Kidney glomerular epithelial cell (primary cell): ENCODE data around the gene MZT1.
"Not testable (repeated sequence)": the region's sequence is repeated elsewhere in the genome, so short reads cannot be mapped to it uniquely, and the experiment has no call there.

Source experiments
- DNase-seq: peaks from one replicate; lab custom pipeline; 2025; lab: John Stamatoyannopoulos, UW

MZT1 gene

DNA sequence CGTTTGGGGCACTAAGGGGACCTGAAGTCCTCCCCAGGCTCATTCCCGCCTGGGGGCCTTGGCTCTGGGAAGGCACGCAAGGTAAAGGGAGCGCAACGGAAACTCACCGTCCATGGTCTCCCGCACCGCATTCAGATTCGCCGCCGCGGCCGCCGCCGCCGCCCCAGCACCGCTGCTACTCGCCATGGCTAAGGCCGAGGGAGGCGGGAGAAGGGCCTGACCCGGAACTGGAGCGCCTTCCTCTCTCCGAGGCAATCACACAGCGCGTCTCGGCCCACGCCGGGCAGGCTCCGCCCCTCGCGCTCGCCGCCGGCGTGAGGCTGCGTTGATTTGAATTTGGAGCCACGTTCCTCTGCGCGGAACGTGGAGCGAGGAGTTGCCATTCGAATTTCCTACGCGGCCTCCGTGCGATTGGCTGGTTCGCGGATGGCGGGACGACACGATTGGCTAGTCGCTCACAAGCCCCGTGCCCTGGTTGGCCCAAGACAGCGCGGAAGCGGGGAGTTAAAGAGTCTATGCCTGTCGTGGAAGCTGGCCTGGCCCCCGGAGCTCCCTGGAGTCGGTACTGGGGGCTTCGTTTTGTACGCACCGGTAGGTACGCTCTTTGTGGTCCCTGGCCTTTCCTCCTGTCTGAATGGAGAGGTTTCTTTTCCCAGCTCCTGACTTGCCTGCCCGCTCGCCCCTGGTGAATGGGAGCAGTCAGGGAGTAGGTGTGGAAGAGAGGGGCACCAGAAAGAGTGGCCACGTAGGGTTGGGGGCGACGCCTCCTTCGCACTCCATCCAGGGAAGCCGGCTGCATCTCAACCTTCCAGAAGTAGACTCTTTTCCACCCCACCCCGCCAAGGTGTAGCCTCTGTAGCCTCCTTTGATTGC, at the start of gene MZT1, which contains the start of gene BORA:
MZT1 (minus strand) TSS at position 213 of the 873 bp plus-strand sequence; CDS start at position 186, 27 bp downstream.
BORA (plus strand) TSS at position 507 of the 873 bp plus-strand sequence. CDS start 1,018 bp downstream, outside the sequence.
- DNase-seq = peak; percentile 95

DNA sequence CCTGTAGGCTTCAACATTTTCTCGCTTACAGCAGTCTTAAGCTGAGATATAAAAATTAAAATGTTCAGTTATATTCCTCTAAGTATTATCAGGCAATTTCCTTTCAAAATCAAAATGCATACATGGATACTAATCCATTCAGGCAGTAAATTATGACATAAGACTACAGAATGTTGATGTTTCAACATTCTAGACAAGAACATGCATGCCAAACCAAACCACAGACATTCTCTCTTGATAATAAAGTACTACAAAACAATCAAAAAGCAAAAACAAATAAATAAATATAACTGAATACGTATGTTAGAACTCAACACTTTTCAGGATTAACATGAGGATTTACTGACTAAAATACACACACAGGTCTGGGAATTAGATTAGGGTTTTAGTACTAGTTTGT, 46.6 kb upstream of the MZT1 start:
- DNase-seq = no peak

DNA sequence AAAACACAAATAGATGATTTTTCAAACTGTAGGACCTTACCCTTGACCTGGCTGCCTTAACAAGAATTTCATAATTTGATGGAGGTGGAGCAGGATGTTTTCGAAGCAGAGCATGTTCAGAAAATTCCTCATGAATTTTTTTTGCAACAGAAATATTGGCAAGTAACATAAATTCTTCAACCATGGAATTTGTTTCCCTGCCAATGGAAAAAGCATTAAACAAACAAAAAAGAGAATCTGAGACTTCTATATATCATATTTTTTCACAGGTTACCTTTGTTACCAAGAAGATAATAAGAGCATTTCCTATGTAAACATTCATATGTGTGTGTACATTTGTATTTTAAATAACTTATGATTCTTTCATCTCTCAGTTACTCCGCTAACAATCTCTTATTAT, 36.0 kb upstream of the MZT1 start:
- DNase-seq = no peak

- DNase-seq = no peak
Observed at GRCh38 chr13:72760189-72760588, 32.8 kb upstream of the MZT1 start.

DNA sequence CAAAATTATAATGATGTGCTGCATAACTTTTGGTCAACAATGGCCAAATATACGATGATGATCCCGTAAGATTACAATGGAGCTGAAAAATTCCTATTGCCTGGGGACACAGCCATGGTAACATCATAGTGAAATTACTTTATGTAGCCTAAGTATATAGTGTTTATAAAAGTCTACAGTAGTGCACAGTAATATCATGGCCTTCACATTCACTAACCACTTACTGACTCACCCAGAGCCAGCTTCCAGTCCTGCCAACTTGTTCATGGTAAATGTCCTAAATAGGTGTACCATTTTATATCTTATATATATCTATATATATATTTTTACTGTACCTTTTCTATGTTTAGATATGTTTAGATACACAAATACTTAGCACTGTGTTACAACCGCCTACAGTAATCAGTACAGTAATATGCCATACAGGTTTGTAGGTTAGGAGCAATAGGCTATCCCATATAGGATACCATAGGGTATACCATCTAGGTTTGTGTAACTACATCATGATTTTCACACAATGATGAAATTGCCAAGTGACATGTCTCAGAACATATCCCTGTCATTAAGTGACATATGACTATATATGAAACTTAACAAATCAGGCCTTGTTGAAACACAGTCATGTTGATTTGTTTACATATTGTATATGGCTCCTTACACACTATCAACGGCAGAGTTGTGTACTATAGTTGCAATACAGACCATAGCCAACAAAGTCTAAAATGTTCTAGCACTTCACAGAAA, 30.5 kb upstream of the MZT1 start:
- no peak for DNase-seq

- no peak for DNase-seq
Observed at GRCh38 chr13:72754111-72754510, 26.7 kb upstream of the MZT1 start.

DNA sequence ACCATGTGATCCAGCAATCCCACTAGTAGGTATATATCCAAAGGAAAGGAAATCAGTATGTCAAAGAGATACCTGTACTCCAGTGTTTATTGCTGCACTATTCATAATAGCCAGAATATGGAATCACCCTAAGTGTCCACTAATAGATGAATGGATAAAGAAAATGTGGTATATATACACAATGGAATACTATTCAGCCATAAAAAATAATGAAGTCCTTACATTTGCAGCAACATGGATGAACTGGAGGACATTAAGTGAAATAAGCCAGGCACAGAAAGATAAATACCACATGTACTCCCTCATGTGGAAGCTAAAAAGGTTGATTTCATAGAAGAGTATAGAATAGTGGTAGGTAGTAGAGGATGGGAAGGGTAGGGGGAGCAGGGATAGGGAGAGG, 23.8 kb upstream of the MZT1 start:
- DNase-seq = no peak

DNA sequence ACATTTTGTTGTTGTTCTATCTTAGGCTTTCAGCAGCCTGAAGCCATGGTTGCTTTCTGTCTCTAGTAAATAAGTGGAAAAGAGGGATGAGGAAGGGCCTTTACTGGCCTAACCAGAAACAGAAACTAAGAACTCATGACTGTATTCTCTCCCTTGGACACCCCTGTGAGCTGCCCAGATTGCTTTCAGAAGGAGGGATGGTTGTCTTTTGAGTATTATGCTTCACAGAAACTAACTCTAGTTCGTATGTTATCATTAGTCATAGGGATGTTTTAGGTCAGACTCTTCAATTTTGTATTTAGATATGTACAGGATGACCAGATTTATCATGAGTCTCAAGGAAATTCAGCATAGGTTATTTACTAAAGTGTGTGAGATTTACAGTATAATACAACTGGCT, 17.8 kb upstream of the MZT1 start:
- DNase-seq = no peak

- no peak for DNase-seq
Observed at GRCh38 chr13:72740015-72740414, 12.6 kb upstream of the MZT1 start.

GRCh38 chr13:72737033-72737432, 9.6 kb upstream of the MZT1 start:
- DNase-seq = no peak

- DNase-seq = no peak
Observed at GRCh38 chr13:72728290-72728605, 819 bp upstream of the MZT1 start.

DNA sequence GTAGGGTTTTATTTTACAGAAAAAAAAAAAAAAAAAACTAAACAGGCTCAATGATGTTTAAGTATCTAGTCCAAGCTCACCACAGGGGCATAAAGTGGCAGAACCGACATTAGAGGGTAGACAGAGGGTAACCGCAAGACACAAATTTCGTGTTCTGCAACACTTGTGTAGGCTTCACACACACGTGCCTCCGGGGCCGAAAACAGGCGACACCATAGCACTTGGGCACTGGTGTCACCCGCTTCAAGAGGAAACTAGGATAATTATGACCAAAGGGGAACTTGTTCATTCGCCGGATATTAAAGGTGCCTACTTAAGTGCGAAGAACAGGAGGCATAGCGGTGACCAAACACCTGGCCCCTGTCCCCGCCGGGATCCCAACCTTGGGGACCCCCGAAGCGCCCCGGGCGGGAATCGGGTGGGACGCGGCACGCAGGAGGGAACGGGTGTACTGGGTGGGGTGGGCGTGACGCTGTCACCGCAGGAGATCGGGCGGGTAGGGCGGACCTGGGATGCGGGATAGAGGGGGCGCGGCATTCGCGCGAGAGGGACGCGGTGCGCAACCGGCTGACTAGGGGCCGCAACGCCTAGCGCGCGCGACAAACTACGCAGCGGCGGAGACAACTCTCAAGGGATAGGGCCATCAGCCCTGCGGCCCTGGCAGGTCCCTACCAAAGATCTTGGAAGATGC, 558 bp downstream of the MZT1 start:
- no peak for DNase-seq

GRCh38 chr13:72726185-72726584, 1.2 kb downstream of the MZT1 start:
- not testable (repeated sequence) for DNase-seq

DNA sequence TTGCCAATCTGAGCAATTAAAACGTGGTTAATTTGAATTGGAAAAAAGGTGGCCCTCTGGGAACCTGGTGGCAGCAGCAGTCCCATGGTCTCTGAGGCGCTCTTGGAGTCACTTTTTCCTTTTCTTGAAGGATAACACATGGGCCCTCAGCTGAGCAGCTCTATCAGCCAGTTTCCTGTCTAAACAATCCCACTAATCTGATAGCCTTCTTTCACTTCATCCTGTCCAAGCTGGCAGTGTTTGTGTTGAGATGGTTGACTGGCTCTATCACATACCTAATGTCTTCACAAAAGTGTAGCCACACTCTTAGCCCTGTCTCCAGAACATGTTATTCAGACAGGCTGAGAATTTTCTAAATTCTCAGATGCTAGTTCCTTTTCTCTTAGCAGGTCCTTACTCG, 10.7 kb downstream of the MZT1 start:
- peak; percentile 31 for DNase-seq

GRCh38 chr13:72700509-72700908, 26.9 kb downstream of the MZT1 start:
- no peak for DNase-seq

- DNase-seq = no peak
Observed at GRCh38 chr13:72698164-72698563, 29.3 kb downstream of the MZT1 start.

DNA sequence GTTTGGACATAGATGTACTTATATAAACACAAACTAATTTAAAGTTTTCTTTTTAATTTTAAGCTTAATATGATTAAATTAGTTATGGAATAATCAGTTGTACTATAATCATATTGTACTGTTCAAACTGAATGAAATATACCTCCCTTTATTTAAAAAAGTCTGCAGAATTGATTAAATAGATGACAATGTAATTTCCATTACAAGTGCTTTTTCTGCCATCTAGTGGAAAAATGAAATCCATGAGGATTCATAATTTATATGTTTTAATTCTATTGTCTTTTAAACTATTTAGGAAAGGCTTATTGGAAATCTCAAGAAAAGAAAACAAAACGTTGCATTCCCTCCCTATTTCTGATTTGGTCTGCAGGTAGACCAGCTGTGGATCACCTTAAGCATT, 30.9 kb downstream of the MZT1 start:
- DNase-seq = no peak

DNA sequence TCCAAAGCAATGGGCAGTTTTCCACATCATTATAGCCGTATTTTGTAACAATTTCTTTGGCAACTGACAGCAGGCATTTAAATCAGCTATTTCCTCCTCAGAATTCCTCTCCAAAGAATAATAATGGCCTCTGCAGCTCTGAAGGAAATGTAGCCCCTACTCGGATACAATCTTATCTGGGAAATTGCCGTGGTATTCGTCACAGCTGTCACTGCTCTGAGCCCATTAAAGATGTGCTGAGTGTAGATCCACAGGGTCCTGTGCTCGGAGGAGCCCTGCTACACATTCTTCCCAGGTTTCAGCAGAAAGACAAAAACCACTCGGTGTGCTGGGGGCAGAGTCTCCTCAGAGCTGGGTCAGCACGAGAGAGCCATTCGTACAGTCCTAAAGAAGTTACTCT, 33.1 kb downstream of the MZT1 start:
- no peak for DNase-seq

- DNase-seq = no peak
Observed at GRCh38 chr13:72693832-72694231, 33.6 kb downstream of the MZT1 start.

DNA sequence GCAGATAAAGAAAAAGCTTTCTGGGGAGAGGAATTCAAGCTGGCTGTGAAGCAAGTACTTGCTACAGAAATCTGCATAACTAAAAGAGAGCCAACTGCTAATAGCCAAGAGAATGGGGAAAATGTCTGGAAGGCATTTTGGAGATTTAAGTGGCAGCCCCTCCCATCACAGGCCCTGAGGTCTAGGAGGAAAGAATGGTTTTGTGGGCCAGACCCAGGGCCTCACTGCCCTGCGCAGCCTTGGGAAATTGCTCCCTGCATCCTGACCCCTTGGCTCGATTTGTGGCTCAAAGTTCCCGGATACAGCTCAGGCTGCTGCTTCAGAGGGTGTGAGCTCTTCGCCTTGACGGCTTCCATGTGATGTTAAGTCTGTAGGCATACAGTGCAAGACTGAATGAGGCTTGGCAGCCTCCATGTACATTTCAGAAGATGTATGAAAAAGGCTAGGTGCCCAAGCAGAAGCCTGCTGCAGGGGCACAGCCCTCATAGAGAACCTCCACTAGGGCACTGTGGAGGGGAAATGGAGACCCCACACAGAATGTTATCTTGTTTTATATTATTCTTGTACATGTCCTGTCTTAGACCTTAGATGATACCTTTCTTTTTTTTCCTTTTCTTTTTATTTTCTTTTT, 34.4 kb downstream of the MZT1 start:
- no peak for DNase-seq

- no peak for DNase-seq
Observed at GRCh38 chr13:72689181-72689696, 38.2 kb downstream of the MZT1 start.

GRCh38 chr13:72686766-72687165, 40.7 kb downstream of the MZT1 start:
- no peak for DNase-seq
